ENCODE measurements around the gene SH3GL3.

DNA sequence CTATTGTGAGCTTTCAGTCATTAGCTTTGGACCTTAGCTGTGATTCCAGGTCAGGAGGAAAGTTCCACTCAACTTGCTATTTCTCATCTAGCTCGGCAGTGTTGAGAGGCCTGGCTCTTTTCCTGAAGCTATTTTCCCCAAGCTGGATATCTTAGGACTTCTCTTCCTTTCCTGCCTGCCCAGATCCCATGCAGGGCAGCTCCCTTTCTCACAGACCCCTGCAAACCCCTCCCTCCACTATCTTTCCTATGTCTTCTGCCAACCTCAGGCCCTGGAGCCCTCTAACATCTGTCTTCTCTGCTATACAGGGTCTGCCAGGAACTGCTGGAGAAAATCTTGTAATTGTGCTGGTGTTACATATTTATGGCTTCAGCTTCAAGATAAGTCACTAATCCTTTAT is 49.6 kb downstream of the SH3GL3 start:
- TF ChIP-seq, protein P1, sequence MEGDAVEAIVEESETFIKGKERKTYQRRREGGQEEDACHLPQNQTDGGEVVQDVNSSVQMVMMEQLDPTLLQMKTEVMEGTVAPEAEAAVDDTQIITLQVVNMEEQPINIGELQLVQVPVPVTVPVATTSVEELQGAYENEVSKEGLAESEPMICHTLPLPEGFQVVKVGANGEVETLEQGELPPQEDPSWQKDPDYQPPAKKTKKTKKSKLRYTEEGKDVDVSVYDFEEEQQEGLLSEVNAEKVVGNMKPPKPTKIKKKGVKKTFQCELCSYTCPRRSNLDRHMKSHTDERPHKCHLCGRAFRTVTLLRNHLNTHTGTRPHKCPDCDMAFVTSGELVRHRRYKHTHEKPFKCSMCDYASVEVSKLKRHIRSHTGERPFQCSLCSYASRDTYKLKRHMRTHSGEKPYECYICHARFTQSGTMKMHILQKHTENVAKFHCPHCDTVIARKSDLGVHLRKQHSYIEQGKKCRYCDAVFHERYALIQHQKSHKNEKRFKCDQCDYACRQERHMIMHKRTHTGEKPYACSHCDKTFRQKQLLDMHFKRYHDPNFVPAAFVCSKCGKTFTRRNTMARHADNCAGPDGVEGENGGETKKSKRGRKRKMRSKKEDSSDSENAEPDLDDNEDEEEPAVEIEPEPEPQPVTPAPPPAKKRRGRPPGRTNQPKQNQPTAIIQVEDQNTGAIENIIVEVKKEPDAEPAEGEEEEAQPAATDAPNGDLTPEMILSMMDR (IDR thresholded peaks at IDR 0.05), result no peak
- TF ChIP-seq ZFX (IDR thresholded peaks at IDR 0.05; ENCODE audit: borderline replicate concordance), result no peak

Data from 22Rv1 (cell line).